Stomach (tissue), 9 donors: ENCODE results near the gene PLEKHG4B. TPM values are rescaled to one million over a fixed set of nuclear protein-coding genes. Genes with fewer than 3 reads are reported as not detected.
"Not testable (repeated sequence)": the region's sequence is repeated elsewhere in the genome, so short reads cannot be mapped to it uniquely, and the experiment has no call there.

ENCODE experiments used
- DNase-seq, 2 donors: peaks; one replicate each; pipeline versions ENCODE4 v3.0.0 to v3.0.0-alpha.2; 2013 to 2019
- H3K27ac ChIP-seq, 5 donors: fragments of 200-600 bp in 4 of 5; sonication (generic) in 4 of 5; one replicate each; pipeline ENCODE4 v1.5.1; 2013 to 2019; ENCODE audit warnings: mild to moderate bottlenecking in 1 of 5, moderate library complexity in 1 of 5
- H3K27me3 ChIP-seq, 3 donors: fragments of 200-600 bp; sonication (generic); one replicate each; pipeline ENCODE4 v1.5.1; 2017 to 2019; ENCODE audit warnings: mixed run types in 1 of 3
- H3K36me3 ChIP-seq, 4 donors: fragments of 200-600 bp; sonication (generic); 1 replicate in 3 of 4; 2 replicates in 1 of 4; pipeline ENCODE4 v1.5.1; 2016 to 2019
- H3K4me1 ChIP-seq, 4 donors: fragments of 200-600 bp; sonication (generic); one replicate each; pipeline ENCODE4 v1.5.1; 2016 to 2019
- H3K4me3 ChIP-seq, 4 donors: fragments of 200-600 bp; sonication (generic) in 3 of 4; one replicate each; pipeline ENCODE4 v1.5.1; 2016 to 2019; ENCODE audit warnings: mild to moderate bottlenecking in 1 of 4
- H3K9me3 ChIP-seq, 4 donors: fragments of 200-600 bp; sonication (generic); one replicate each; pipeline ENCODE4 v1.5.1; 2016 to 2019
- CTCF ChIP-seq, 7 experiments: fragments of 450-650 bp in 4 of 7; fragments of 200-600 bp in 3 of 7; sonication (generic) in 3 of 7; IDR thresholded peaks; one replicate each; pipeline ENCODE4 v1.5.1; 2016 to 2019; ENCODE audit warnings: antibody characterized with exemption in 7 of 7, control low read depth in 2 of 7, mild to moderate bottlenecking in 1 of 7
- EP300 ChIP-seq: sonication (generic); formaldehyde crosslinking; IDR thresholded peaks from one replicate; pipeline ENCODE4 v1.6.1; 2017; ENCODE audit warnings: antibody characterized with exemption
- POLR2A ChIP-seq, 4 donors: fragments of 450-650 bp; IDR thresholded peaks; one replicate each; pipeline ENCODE4 v1.6.1; 2016; ENCODE audit warnings: antibody characterized with exemption in 4 of 4, control low read depth in 2 of 4, mild to moderate bottlenecking in 1 of 4, moderate library complexity in 1 of 4
- POLR2AphosphoS5 ChIP-seq, 3 donors: sonication (generic); formaldehyde crosslinking; IDR thresholded peaks; one replicate each; pipeline ENCODE4 v1.6.1; 2016; ENCODE audit warnings: antibody characterized with exemption in 3 of 3
- WGBS, 5 donors: extraction: QIAGEN DNeasy Blood & Tissue Kit in 3 of 5; methylation state at CpG; one replicate each; pipeline versions ENCODE4 v1.1.5 to v1.1.7; 2013 to 2018; 5-methylcytosine and 5-hydroxymethylcytosine counted together
- intact Hi-C: fragments of 100-400 bp; cut with DNase I; formaldehyde crosslinking; loops from one replicate; pipeline ENCODE4 v1.15.1; 2023; ENCODE audit warnings: low total_unique reads
- polyA plus RNA-seq, 3 donors: library from polyadenylated mRNA; stranded (reverse); fragments of 200-250 nt; gene quantifications; one replicate each; pipeline ENCODE4 v1.2.3, GENCODE V29; 2013
- total RNA-seq, 5 donors: library from RNA; depleted of rRNA; stranded (reverse); fragments of >200 nt; gene quantifications; one replicate each; pipeline versions ENCODE4 v1.1.0 to v1.2.3, GENCODE V29; 2014 to 2016
- donor health status: healthy with polysubstance abuse.
- donor health status: Bipolar disorder and iron deficiency.
- donor health status: healthy.

The PLEKHG4B gene
- total and polyA plus RNA-seq, 8 donors: 0.15 to 4.3 (median 1.8) TPM; not detected in 1

DNA sequence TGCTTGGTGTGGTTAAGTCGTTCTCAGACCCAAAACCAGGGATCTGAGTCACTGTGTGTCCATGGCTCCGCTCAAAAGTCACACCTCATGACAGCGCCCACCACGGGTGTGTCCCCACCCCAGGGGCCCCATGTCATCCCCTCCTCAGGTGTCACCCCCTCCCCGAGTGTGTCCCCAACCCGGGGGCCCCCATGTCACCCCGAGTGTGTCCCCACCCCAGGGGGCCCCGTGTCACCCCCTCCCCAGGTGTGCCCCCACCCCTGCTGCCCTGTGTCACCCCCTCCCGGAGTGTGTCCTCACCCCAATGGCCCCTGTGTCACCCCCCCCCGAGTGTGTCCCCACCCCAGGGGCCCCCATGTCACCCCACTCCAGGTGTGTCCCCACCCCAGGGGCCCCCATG is 104.4 kb downstream of the PLEKHG4B start:
- DNase-seq: no peak

GRCh38 chr5:197031-197430 is 105.1 kb downstream of the PLEKHG4B start:
- H3K9me3 ChIP-seq, DNase-seq, H3K4me3 ChIP-seq, H3K4me1 ChIP-seq, intact Hi-C loops, H3K27ac ChIP-seq: not testable (repeated sequence)
- Histone ChIP-seq H3K36me3 (peaks cover 0 to 13% (median 6%) of the 10 kb centered on the region in 4 donors), H3K27me3 (peaks cover 0 to 10% (median 2%) of the 10 kb centered on the region in 3 donors)
- WGBS, 5 donors: 47 to 73% (median 64%) methylated on average over 17 to 18 of the region's 18 CpGs

More for the DNA sequence above, 104.4 kb downstream of the PLEKHG4B start:
- intact Hi-C loops: no loop called here
- Histone ChIP-seq H3K36me3 (peaks cover 0 to 13% (median 6%) of the 10 kb centered on the region in 4 donors), H3K4me3 (no peak overlapping the region), H3K9me3 (no peaks in the 10 kb centered on the region), H3K27ac (no peak overlapping the region), H3K4me1 (peaks cover 7 to 10% (median 7%) of the 10 kb centered on the region in 4 donors), H3K27me3 (peaks cover 0 to 17% (median 9%) of the 10 kb centered on the region in 3 donors)
- TF ChIP-seq POLR2A (IDR thresholded peaks at IDR 0.05): no peak
- TF ChIP-seq POLR2AphosphoS5 (IDR thresholded peaks at IDR 0.05): no peak
- TF ChIP-seq CTCF (IDR thresholded peaks at IDR 0.05): no peak
- TF ChIP-seq EP300: no peak
- WGBS, 5 donors: 73 to 89% (median 78%) methylated on average over 4 to 9 of the region's 10 CpGs

DNA sequence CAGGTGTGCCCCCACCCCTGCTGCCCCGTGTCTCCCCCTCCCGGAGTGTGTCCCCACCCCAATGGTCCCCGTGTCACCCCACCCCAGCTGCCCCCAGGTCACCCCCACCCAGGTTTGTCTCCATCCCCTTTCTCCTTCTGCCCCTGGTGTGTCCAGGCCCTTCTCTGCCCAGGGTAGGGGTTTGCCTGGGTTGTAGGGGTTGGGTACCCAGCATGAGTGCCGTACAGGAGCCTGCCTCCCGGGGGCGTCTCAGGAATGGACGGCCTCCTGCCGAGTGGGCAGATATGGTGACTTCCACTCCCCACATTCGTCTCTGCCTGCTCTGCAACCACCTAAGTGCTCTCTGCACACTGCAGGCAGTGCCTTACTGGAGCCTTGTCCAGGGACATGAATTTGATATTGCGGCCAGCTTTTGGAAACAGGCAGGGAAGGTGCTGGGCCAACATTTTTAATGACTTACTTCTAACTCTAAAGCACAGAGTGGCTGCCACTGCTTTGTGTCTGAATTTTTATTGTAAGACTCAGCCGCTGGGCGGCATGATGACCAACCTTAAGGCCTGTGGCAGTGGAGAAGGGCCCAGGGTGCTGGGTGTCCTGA is 106.0 kb downstream of the PLEKHG4B start:
- 79 to 90% (median 82%) methylated on average over 8 to 12 of the region's 12 CpGs for WGBS, 5 donors
- peak in 1 of 2 donors; percentile 21 for DNase-seq
- TF ChIP-seq EP300 (no peak), POLR2A (IDR thresholded peaks at IDR 0.05) (no peak), CTCF (IDR thresholded peaks at IDR 0.05) (no peak), POLR2AphosphoS5 (IDR thresholded peaks at IDR 0.05) (no peak)
- peaks cover 0 to 16% (median 7%) of the 10 kb centered on the region in 4 donors for H3K36me3 ChIP-seq
- intact Hi-C loops: no loop called here
- H3K9me3 ChIP-seq: no peaks in the 10 kb centered on the region
- H3K27ac ChIP-seq: no peak overlapping the region
- no peaks in the 10 kb centered on the region for H3K4me1 ChIP-seq
- peaks cover 0 to 3% (median 0%) of the 10 kb centered on the region in 3 donors for H3K27me3 ChIP-seq
- H3K4me3 ChIP-seq: no peak overlapping the region

- intact Hi-C loops: no loop called here
- no peak overlapping the region for H3K27ac ChIP-seq
- no peak overlapping the region for H3K4me3 ChIP-seq
- H3K4me1 ChIP-seq: no peaks in the 10 kb centered on the region
- no peaks in the 10 kb centered on the region for H3K9me3 ChIP-seq
- peaks cover 6 to 22% (median 13%) of the 10 kb centered on the region in 4 donors for H3K36me3 ChIP-seq
- TF ChIP-seq CTCF (IDR thresholded peaks at IDR 0.05) (no peak), POLR2A (IDR thresholded peaks at IDR 0.05) (no peak), EP300 (no peak), POLR2AphosphoS5 (IDR thresholded peaks at IDR 0.05) (no peak)
- no peaks in the 10 kb centered on the region for H3K27me3 ChIP-seq
- 92 to 98% (median 96%) methylated on average over 17 to 21 of the region's 21 CpGs for WGBS, 5 donors
- no peak for DNase-seq
Observed at GRCh38 chr5:198516-199196, 106.7 kb downstream of the PLEKHG4B start.
